T-helper 17 cell (primary cell): ENCODE results near the gene GPS1. TPM values are rescaled to one million over a fixed set of nuclear protein-coding genes. Genes with fewer than 3 reads are reported as not detected.

ENCODE experiments used
- ATAC-seq: fragments of 150-1000 bp; cut with Tn5 transposase; 2 replicates; pipeline ENCODE4 v1.10.0; 2021; ENCODE audit warnings: mild to moderate bottlenecking, moderate library complexity
- DNase-seq, 3 donors: peaks; one replicate each; pipeline versions ENCODE4 v3.0.0 to v3.0.0-alpha.2; 2020 to 2021
- H3K9me3 ChIP-seq: one replicate; pipeline ENCODE4 v1.7.0; 2013; ENCODE audit warnings: low read length, mild to moderate bottlenecking; ENCODE audit not compliant: control insufficient read depth, poor library complexity, severe bottlenecking
- H3K27ac Mint-ChIP-seq: one replicate; pipeline ENCODE4 v1.8.0; 2022; ENCODE audit warnings: mild to moderate bottlenecking, moderate library complexity, mixed read lengths
- H3K27me3 Mint-ChIP-seq: one replicate; pipeline ENCODE4 v1.8.0; 2022; ENCODE audit warnings: mixed read lengths
- H3K36me3 Mint-ChIP-seq: one replicate; pipeline ENCODE4 v1.8.0; 2022; ENCODE audit warnings: low read depth, mixed read lengths
- H3K4me1 Mint-ChIP-seq: one replicate; pipeline ENCODE4 v1.8.0; 2022; ENCODE audit warnings: mild to moderate bottlenecking, mixed read lengths
- H3K4me3 Mint-ChIP-seq: one replicate; pipeline ENCODE4 v1.8.0; 2022; ENCODE audit warnings: mild to moderate bottlenecking, moderate library complexity, mixed read lengths
- total RNA-seq, 4 donors: library from RNA in 2 of 4; stranded (reverse) in 2 of 4; gene quantifications; one replicate each; pipeline ENCODE4 v1.2.3 and lab custom pipeline; 2022 to 2026

The GPS1 gene
- total RNA-seq, 2 donors from 2014 or later, result 63.2 to 66.1 TPM

GRCh38 chr17:82025401-82026107, 26.1 kb upstream of the GPS1 start:
- Mint-ChIP-seq H3K4me3 (peak overlapping the region; percentile 57), H3K4me1 (peaks cover 26% of the 10 kb centered on the region), H3K27me3 (no peaks in the 10 kb centered on the region), H3K36me3 (no peaks in the 10 kb centered on the region), H3K27ac (no peak overlapping the region)
- ATAC-seq, result no peak
- DNase-seq, result no peak
- H3K9me3 ChIP-seq, result no peaks in the 10 kb centered on the region

DNA sequence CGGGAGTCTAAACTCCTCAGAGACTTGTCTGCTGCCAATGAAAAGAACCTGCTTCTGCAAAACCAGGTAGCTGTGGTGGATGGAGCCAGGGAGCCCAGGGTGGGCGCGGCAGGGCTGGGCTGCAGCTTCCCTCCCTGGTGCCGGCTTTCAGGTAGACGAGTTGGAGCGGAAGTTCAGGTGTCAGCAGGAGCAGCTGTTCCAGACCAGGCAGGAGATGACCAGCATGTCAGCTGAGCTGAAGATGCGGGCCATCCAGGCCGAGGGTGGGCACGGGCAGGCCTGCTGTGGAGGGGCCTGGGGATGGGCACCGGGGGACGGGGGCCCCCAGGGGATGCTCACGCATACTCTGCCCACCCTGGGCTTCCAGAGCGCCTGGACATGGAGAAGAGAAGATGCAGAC, 23.5 kb upstream of the GPS1 start:
- H3K36me3 Mint-ChIP-seq, result no peaks in the 10 kb centered on the region
- peaks cover 17% of the 10 kb centered on the region for H3K4me1 Mint-ChIP-seq
- DNase-seq (no peak), ATAC-seq (no peak)
- H3K27me3 Mint-ChIP-seq, result no peaks in the 10 kb centered on the region
- H3K9me3 ChIP-seq, result no peaks in the 10 kb centered on the region
- peak overlapping the region; percentile 12 for H3K4me3 Mint-ChIP-seq
- H3K27ac Mint-ChIP-seq, result no peak overlapping the region

DNA sequence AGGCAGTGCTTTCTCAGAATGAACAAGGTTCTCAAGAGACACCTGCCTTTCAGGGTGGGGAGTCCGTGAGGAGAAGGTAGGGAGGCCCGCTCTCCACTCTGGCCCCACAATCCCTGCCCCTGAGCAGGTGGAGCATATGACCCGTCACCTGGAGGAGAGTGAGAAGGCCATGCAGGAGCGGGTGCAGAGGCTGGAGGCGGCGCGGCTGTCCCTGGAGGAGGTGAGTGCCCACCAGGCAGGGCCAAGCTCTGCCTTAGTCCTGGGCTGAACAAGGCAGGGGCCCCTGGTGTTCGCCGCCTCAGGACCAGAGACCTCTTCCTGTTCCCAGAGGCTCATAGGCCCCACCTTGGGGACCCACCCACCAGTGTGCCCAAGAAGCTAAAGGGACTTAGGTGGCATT, 22.7 kb upstream of the GPS1 start:
- H3K36me3 Mint-ChIP-seq, result no peaks in the 10 kb centered on the region
- peak overlapping the region; percentile 60 for H3K4me3 Mint-ChIP-seq
- no peak for ATAC-seq
- no peaks in the 10 kb centered on the region for H3K27me3 Mint-ChIP-seq
- H3K9me3 ChIP-seq, result no peaks in the 10 kb centered on the region
- peak overlapping the region; percentile 24 for H3K27ac Mint-ChIP-seq
- H3K4me1 Mint-ChIP-seq, result peaks cover 14% of the 10 kb centered on the region
- DNase-seq, result no peak

DNA sequence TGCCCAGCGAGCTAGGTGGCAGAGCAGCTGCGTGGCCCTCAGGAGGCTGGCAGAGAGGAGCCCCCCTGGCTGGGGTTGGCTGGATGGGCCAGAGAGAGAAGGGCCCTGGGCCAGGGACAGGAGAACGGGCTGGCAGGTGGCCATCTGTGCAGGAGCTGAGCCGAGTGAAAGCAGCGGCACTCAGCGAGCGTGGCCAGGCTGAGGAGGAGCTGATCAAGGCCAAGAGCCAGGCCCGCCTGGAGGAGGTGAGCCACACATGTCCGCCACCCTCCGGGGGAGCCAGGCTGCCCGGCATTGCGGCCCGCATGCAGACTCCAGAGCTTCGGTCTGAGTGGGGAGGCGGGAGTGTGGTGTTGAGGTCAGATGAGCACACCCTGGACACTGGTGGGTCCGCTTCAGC, 22.3 kb upstream of the GPS1 start:
- no peaks in the 10 kb centered on the region for H3K36me3 Mint-ChIP-seq
- H3K27me3 Mint-ChIP-seq, result no peaks in the 10 kb centered on the region
- H3K9me3 ChIP-seq, result no peaks in the 10 kb centered on the region
- no peak for ATAC-seq
- peaks cover 12% of the 10 kb centered on the region for H3K4me1 Mint-ChIP-seq
- H3K27ac Mint-ChIP-seq, result peak overlapping the region; percentile 24
- no peak for DNase-seq
- H3K4me3 Mint-ChIP-seq, result peak overlapping the region; percentile 60

- no peak for DNase-seq
- Mint-ChIP-seq H3K4me1 (peaks cover 12% of the 10 kb centered on the region), H3K27me3 (no peaks in the 10 kb centered on the region), H3K27ac (peak overlapping the region; percentile 24), H3K4me3 (peak overlapping the region; percentile 60), H3K36me3 (no peaks in the 10 kb centered on the region)
- H3K9me3 ChIP-seq, result no peaks in the 10 kb centered on the region
- no peak for ATAC-seq
These were observed 21.7 kb upstream of the GPS1 start for GRCh38 chr17:82029990-82030469.

DNA sequence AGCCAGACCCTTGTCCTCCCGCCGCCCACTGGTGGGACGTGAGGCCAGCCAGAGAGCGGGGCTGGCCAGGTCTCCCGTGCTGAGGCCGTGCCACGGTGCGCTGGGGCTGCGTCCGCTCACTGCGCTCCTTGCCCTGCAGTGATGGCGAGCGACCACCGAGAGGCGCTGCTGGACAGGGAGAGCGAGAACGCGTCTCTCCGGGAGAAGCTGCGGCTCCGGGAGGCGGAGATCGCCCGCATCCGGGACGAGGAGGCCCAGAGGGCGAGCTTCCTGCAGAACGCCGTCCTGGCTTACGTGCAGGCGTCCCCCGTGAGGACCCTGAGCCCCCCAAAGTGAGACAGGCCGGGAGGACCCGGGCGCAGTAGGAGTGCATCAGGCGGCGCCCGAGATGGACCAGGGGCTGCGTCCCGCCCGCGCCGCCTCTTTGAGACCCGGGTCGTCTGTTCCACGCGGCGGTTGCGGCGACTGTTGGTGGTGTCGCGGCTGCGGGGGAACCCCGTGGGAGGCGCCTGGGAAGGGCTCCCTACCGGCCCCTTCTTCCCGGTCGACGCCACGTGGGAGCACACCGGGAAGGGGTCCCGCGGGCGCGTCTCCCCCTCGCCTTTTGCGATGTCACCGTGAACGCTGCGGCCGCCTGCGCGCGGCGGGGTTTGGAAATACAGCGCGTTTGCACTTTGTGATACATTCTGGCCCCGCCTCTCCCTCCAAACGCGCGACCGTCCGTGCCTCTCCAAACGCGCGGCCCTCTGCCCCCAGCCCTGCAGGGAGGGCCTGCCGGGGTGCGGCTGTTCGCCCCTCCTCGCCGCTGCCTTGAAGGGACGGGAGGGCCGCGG, 21.0 kb upstream of the GPS1 start:
- H3K4me3 Mint-ChIP-seq, result peak overlapping the region; percentile 93
- no peak overlapping the region for H3K27ac Mint-ChIP-seq
- peak; percentile 71 to 83 (median 74) for DNase-seq
- peak; percentile 87 for ATAC-seq
- peaks cover 10% of the 10 kb centered on the region for H3K4me1 Mint-ChIP-seq
- no peaks in the 10 kb centered on the region for H3K36me3 Mint-ChIP-seq
- H3K9me3 ChIP-seq, result no peaks in the 10 kb centered on the region
- no peaks in the 10 kb centered on the region for H3K27me3 Mint-ChIP-seq

DNA sequence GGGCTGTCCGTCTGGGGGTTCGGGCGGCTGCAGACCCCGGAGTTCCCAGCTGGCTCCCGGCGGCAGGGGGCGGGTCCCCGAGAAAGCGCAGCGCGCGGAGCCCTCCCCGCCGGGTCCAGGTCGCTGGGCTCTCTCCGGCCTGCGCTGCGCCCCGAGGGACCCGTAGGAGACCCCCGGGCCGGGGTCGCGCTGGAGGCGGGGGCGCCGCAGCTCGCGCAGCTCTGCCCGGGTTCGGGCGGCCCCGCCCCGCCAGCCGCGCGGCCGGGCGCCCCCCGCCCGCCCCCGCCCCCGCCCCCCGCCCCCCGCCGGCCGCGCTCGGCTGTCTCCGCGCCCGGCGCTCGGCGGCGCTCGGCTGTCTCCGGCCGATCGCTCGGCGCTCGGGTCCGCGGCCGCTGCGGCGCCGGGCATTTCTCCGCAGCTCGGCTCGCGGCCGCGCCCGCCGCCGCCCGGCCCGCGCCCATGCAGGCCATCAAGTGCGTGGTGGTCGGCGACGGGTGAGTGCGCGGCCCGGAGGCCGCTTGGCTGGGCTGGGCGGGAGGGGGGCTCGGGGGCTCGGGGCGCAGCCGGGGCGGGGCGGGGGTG, 20.3 kb upstream of the GPS1 start, which contains the start of gene RAC3:
TSS of gene RAC3 (plus strand) at position 376 of the 582 bp plus-strand sequence. CDS start at position 460, 84 bp downstream.
- Mint-ChIP-seq H3K27me3 (no peaks in the 10 kb centered on the region), H3K36me3 (no peaks in the 10 kb centered on the region), H3K4me1 (peaks cover 10% of the 10 kb centered on the region), H3K27ac (no peak within 1 kb of the TSS), H3K4me3 (peak within 1 kb of the TSS; percentile 93)
- DNase-seq, result no peak
- no peaks in the 10 kb centered on the region for H3K9me3 ChIP-seq
- peak; percentile 5 for ATAC-seq

GRCh38 chr17:82031885-82032627, 19.6 kb upstream of the GPS1 start:
- H3K27ac Mint-ChIP-seq, result no peak overlapping the region

GRCh38 chr17:82033359-82034085, 18.2 kb upstream of the GPS1 start:
- ATAC-seq (no peak), DNase-seq (no peak)
- Mint-ChIP-seq H3K4me3 (no peak overlapping the region), H3K27me3 (no peaks in the 10 kb centered on the region), H3K36me3 (no peaks in the 10 kb centered on the region), H3K27ac (no peak overlapping the region), H3K4me1 (peaks cover 14% of the 10 kb centered on the region)
- no peaks in the 10 kb centered on the region for H3K9me3 ChIP-seq

More at GRCh38 chr17:82031885-82032627, 19.6 kb upstream of the GPS1 start:
- Mint-ChIP-seq H3K36me3 (no peaks in the 10 kb centered on the region), H3K4me3 (peak overlapping the region; percentile 65), H3K4me1 (peaks cover 10% of the 10 kb centered on the region), H3K27me3 (no peaks in the 10 kb centered on the region)
- DNase-seq, result peak in 2 of 3 donors; percentile 36 to 42
- ATAC-seq, result peak; percentile 39
- H3K9me3 ChIP-seq, result no peaks in the 10 kb centered on the region

DNA sequence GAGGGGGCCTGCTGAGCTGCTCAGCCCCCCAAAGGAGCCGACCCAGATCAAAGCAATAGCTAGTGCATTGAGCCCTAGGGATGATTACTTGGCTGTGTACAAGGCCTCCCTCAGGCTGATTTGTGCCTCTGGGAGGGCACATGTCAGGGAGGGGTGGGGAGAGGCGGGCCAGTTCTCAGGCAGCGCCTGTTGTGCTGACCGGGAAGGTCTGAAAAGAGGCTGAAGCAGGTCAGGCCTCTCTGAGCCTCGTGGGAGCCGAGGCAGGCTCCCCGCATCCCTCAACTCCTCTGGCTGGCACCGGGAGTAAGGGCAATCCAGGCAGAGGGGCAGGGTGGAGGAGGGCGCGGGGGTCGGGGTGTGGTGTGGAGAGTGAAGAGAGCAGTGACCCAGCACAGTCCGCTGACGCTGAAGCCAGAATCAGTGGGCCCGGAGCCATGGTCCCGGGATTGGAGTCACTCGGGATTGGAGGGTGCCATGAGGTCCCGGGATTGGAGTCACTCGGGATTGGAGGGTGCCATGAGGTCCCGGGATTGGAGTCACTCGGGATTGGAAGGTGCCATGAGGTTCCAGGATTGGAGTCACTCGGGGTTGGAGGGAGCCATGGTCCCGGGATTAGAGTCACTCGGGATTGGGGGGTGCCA, 17.2 kb upstream of the GPS1 start:
- Mint-ChIP-seq H3K27me3 (no peaks in the 10 kb centered on the region), H3K27ac (no peak overlapping the region), H3K36me3 (no peaks in the 10 kb centered on the region), H3K4me1 (peaks cover 13% of the 10 kb centered on the region), H3K4me3 (peak overlapping the region; percentile 77)
- no peaks in the 10 kb centered on the region for H3K9me3 ChIP-seq
- ATAC-seq (no peak), DNase-seq (no peak)

DNA sequence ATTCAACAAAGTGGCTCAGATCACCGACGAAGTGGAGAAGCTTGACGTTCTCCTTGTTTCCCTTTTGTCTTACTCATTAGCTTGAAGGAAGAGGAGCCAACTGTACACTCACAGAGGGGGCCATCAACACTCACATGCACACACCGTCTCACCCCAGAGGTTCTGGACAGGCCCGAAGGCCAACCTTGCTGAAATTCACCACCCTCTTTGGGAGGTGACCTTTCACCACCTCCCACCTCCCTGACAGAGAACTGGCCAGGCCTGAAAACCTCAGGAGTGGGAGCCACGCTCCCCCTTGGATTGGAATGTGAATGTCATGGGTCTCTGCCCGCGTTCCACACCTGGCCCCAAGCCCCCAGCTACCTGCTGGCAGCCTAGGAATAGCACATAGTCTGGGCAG, 16.2 kb upstream of the GPS1 start:
- DNase-seq, result no peak
- ATAC-seq, result no peak
- Mint-ChIP-seq H3K27me3 (no peaks in the 10 kb centered on the region), H3K36me3 (no peaks in the 10 kb centered on the region), H3K27ac (peak overlapping the region; percentile 59), H3K4me1 (peaks cover 10% of the 10 kb centered on the region), H3K4me3 (peak overlapping the region; percentile 36)
- H3K9me3 ChIP-seq, result no peaks in the 10 kb centered on the region
